ENCODE measurements around the gene UBE4B. TPM values are rescaled to one million over a fixed set of nuclear protein-coding genes. Genes with fewer than 3 reads are reported as not detected.

The UBE4B gene
- total and polyA plus RNA-seq, 9 of the 15 experiments (the other 6 are each of a cell fraction or from before 2014, with no cell fraction given), result 11.7 to 73.7 (median 40.1) TPM

DNA sequence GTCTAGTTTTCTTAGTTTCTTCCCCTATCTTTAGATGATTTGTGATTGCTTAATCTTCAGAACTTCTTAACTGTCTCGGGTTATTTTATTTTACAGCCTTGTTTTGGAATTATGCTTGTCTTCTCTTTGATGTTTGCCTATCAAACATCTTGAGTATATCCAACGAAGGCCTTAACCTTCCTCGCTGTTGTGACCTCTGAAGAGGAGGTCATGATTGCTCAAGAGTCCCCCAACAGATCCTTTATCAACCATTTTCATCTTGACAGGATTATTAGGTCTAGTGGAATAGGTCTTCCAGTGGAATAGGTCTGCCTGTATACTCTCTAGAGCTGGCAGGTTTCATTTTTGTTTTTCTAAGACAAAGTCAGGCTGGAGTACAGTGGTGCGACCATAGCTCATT lies 45.7 kb downstream of the UBE4B start (continued):
- no peak for TF ChIP-seq SMAD2 (IDR thresholded peaks at IDR 0.05; ENCODE audit: low read depth, low read length)

GRCh38 chr1:10080523-10080922 lies 47.8 kb downstream of the UBE4B start:
- DNase-seq (ENCODE audit: extremely low read depth in 1 of 4, low spot score in 3 of 4), result no peak
- Histone ChIP-seq H3K27me3 (ENCODE audit: control insufficient read depth in 2 of 2, insufficient read depth in 2 of 2, low read length in 2 of 2) (no peaks in the 10 kb centered on the region), H3K27ac (ENCODE audit: extremely low read depth, low read depth, low read length) (no peak overlapping the region), H3K9ac (ENCODE audit: insufficient read depth in 1 of 2, low read depth in 2 of 2, low read length in 2 of 2) (no peak overlapping the region), H3K4me3 (no peak overlapping the region), H3K9me1 (ENCODE audit: control insufficient read depth, insufficient read depth, low read length) (peaks cover 4% of the 10 kb centered on the region), H3K9me3 (replicated peaks; ENCODE audit: control insufficient read depth, insufficient read depth, low read depth, low read length) (no peaks in the 10 kb centered on the region), H3K4me2 (ENCODE audit: insufficient read depth, low read length) (no peak overlapping the region), H3K36me3 (ENCODE audit: control insufficient read depth, insufficient read depth, low read length) (peaks cover 32% of the 10 kb centered on the region), H3K79me2 (ENCODE audit: control insufficient read depth, insufficient read depth, low read length) (peaks cover 39% of the 10 kb centered on the region), H4K20me1 (replicated peaks; ENCODE audit: control insufficient read depth, insufficient read depth, low read length) (0 out of 2 replicates have a peak, but pooled peaks cover 4% of the 10 kb centered on the region), H3K4me1 (replicated peaks in 1 of 2; ENCODE audit: control insufficient read depth in 2 of 2, insufficient read depth in 2 of 2, low read length in 2 of 2) (peaks cover 0 to 10% of the 10 kb centered on the region in 2 experiments; a peak in 3 of 5 replicates), H2AFZ (ENCODE audit: low read depth, low read length) (no peak overlapping the region)
- no peak for FAIRE-seq
- ChIA-PET CTCF (ENCODE audit: low intra/inter-chr PET ratio) (no interaction called here), POLR2A (no interaction called here)
- intact Hi-C loops (cut with micrococcal nuclease) (no loop called here), in situ Hi-C loops (cut with MboI) (no loop called here)
- WGBS (ENCODE audit: insufficient coverage, low coverage, missing lambda C conversion rate), result 92% methylated on average over 1 of the region's 1 CpG
- no TSS peak for BruUV-seq (replicated peaks)
- no peak for ATAC-seq
- TF ChIP-seq CSDE1 (IDR thresholded peaks at IDR 0.05) (no peak), RBM25 (IDR thresholded peaks at IDR 0.05; ENCODE audit: low read depth, low read length, severe bottlenecking) (peak; percentile 44), ZNF146 (CRISPR knock-in tag; IDR thresholded peaks at IDR 0.05; ENCODE audit: unreplicated experiment) (peak; percentile 80), CLOCK (CRISPR knock-in tag; IDR thresholded peaks at IDR 0.05; ENCODE audit: borderline replicate concordance) (no peak), RNF2 (IDR thresholded peaks at IDR 0.05) (no peak), ADNP (tag; IDR thresholded peaks at IDR 0.05) (peak; percentile 42; the same call in 1 of the 2 replicates), ZNF76 (CRISPR knock-in tag; IDR thresholded peaks at IDR 0.05; ENCODE audit: borderline replicate concordance) (no peak)

All from K562 (cell line).